ENCODE results near the gene RASA3. TPM values are rescaled to one million over a fixed set of nuclear protein-coding genes. Genes with fewer than 3 reads are reported as not detected.

Gene RASA3
- total RNA-seq, 1 donor from 2014 or later, result 2.6 TPM

DNA sequence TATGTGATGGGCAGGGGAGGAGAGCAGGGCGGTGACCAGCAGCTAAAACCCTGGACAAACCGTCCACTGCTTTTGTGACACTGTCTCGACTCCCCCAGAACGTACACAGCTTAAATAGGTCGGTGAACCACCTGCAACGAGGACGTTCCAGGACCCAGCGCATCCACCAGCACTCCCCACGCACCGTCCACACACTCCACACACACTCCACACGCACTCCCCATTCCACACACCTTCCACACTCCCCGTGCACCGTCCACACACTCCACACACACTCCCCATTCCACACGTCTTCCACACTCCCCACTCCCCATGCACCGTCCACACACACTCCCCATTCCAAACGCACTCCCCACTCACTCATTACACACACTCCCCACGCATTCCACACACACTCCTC, 120.3 kb downstream of the RASA3 start:
- DNase-seq (ENCODE audit: low read depth) (no peak), FAIRE-seq (no peak)
- no peak for TF ChIP-seq CTCF (IDR thresholded peaks at IDR 0.05; ENCODE audit: insufficient read depth, low read length, severe bottlenecking)
- Histone ChIP-seq H3K4me3 (ENCODE audit: low read depth, low read length) (no peak overlapping the region), H3K27me3 (ENCODE audit: control insufficient read depth, insufficient read depth, low read length) (no peaks in the 10 kb centered on the region), H3K36me3 (ENCODE audit: control insufficient read depth, insufficient read depth, low read length) (no peaks in the 10 kb centered on the region)

DNA sequence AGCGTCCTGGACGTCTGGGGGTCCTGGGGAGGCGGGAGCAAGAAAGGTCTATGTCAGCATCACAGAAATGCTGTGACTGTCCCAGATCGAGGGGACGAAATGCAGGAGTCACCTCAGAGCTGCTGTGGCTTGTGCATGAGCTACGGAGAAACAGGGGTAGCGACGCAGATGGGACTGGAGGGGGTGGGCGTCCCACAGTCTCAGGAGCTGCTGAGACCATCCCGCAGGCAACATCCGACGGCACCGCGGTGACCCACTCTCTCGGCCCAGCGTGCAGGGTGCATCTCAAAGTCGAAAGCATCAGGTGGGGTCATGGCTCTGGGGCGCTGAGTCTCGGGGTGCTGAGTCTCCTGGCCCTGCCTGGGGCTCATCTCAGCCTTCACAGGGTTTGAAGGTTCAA, 121.2 kb downstream of the RASA3 start:
- DNase-seq (ENCODE audit: low read depth) (no peak), FAIRE-seq (no peak)
- TF ChIP-seq CTCF (IDR thresholded peaks at IDR 0.05; ENCODE audit: insufficient read depth, low read length, severe bottlenecking), result no peak
- no peaks in the 10 kb centered on the region for H3K36me3 ChIP-seq (ENCODE audit: control insufficient read depth, insufficient read depth, low read length)
- H3K4me3 ChIP-seq (ENCODE audit: low read depth, low read length), result no peak overlapping the region
- H3K27me3 ChIP-seq (ENCODE audit: control insufficient read depth, insufficient read depth, low read length), result no peaks in the 10 kb centered on the region

DNA sequence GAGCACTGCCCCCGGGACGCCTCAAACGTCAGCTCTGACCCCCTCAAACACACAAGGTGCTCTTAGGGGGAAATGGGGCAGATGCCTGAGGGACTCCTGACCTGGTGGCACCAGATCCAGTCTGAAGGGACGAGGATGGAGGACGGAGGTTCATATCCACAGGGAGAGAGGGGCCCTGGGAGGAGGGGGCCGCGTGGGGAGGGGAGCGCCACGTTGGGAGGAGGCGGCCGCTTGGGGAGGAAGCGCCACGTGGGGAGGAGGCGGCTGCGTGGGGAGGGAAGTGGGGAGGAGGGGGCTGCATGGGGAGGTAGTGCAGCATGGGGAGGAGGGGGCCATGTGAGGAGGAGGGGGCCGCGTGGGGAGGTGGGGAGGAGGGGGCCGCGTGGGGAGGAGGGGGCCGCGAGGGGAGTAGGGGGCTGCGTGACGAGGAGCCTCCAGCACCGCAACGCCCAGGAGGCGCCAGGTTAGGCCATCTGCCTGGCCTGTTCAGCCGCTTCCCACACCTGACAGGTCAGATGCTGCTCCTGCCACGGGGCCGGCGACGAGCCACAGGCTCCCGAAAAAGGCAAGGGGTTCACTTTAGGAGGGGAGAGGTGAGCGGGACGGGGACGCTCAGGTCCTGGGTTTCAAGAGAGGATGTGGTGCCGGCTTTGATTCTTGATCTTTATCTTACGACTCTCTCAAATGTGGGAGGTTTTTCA, 121.9 kb downstream of the RASA3 start:
- FAIRE-seq (no peak), DNase-seq (ENCODE audit: low read depth) (no peak)
- no peak for TF ChIP-seq CTCF (IDR thresholded peaks at IDR 0.05; ENCODE audit: insufficient read depth, low read length, severe bottlenecking)
- Histone ChIP-seq H3K4me3 (ENCODE audit: low read depth, low read length) (no peak overlapping the region), H3K36me3 (ENCODE audit: control insufficient read depth, insufficient read depth, low read length) (no peaks in the 10 kb centered on the region), H3K27me3 (ENCODE audit: control insufficient read depth, insufficient read depth, low read length) (no peaks in the 10 kb centered on the region)

DNA sequence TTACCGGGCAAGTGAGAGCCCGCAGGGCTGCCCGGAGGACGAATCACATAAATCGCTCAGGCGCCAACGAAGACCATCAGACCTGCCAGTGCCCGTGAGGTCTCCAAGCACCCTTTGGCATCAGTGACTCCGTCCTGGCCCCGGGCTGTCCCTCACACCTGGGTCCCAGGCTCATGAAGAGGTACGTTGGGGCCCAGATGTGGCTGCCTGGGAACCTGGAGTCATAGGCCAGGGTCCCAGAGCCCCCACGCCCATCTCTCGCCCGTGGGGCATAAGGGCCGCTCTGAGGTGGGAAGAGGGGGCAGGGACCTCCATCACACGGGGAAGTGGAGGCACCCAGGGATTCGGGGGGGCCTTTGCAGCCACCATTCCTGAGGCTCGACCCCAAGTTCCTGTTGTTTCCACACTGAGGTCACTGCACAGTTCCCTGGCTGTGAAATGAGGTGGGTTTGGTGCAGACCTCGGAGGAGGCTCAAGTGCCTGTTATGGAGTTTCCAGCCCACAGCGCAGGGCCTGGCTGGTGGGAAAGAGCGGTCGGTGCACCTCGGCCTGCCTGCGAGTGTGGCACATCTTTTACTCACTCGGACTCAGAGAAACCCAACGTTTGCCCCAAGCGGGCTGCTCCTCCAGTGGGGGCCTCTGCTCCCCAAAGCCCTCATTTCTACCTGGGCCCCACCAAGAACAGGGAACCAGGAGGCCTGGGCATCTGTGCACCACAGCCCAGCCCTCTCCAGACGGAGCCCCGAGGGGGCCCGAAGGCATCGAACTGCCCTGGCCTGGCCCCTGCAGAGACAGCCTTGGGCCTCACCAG, 122.6 kb downstream of the RASA3 start:
- FAIRE-seq (no peak), DNase-seq (ENCODE audit: low read depth) (no peak)
- H3K4me3 ChIP-seq (ENCODE audit: low read depth, low read length), result no peak overlapping the region
- no peaks in the 10 kb centered on the region for H3K36me3 ChIP-seq (ENCODE audit: control insufficient read depth, insufficient read depth, low read length)
- TF ChIP-seq CTCF (IDR thresholded peaks at IDR 0.05; ENCODE audit: insufficient read depth, low read length, severe bottlenecking), result no peak
- H3K27me3 ChIP-seq (ENCODE audit: control insufficient read depth, insufficient read depth, low read length), result no peaks in the 10 kb centered on the region

GRCh38 chr13:114008964-114009589, 123.3 kb downstream of the RASA3 start:
- H3K36me3 ChIP-seq (ENCODE audit: control insufficient read depth, insufficient read depth, low read length), result no peaks in the 10 kb centered on the region
- no peak for DNase-seq (ENCODE audit: low read depth)
- no peak for TF ChIP-seq CTCF (IDR thresholded peaks at IDR 0.05; ENCODE audit: insufficient read depth, low read length, severe bottlenecking)
- H3K27me3 ChIP-seq (ENCODE audit: control insufficient read depth, insufficient read depth, low read length), result no peaks in the 10 kb centered on the region
- H3K4me3 ChIP-seq (ENCODE audit: low read depth, low read length), result no peak overlapping the region
- FAIRE-seq, result no peak

All from bronchial epithelial cell (primary cell).